Embryonic facial prominence (tissue), 1 donor: ENCODE results near the gene IL4.

Experiments
- DNase-seq: peaks from one replicate; pipeline ENCODE4 v3.0.0-alpha.2; 2016; ENCODE audit errors: extremely low spot score

IL4 gene

GRCh38 chr5:132695956-132696355 lies 22.2 kb downstream of the IL4 start:
- DNase-seq = no peak

- no peak for DNase-seq
Measured at GRCh38 chr5:132704875-132705274, 31.1 kb downstream of the IL4 start.

GRCh38 chr5:132708645-132709044 lies 34.9 kb downstream of the IL4 start:
- DNase-seq = no peak

GRCh38 chr5:132714456-132715307 lies 40.9 kb downstream of the IL4 start:
- DNase-seq = no peak

GRCh38 chr5:132718544-132719312 lies 44.9 kb downstream of the IL4 start:
- no peak for DNase-seq

GRCh38 chr5:132725745-132726144 lies 52.0 kb downstream of the IL4 start:
- DNase-seq = no peak

- no peak for DNase-seq
Measured at GRCh38 chr5:132729896-132730295, 56.1 kb downstream of the IL4 start.
